HCT116 (cell line): ENCODE measurements around the gene SOS1. TPM values are rescaled to one million over a fixed set of nuclear protein-coding genes. Genes with fewer than 3 reads are reported as not detected.

ENCODE experiments used
- ATAC-seq: fragments of 200-7000 bp; cut with Tn5 transposase; 2 replicates; pipeline ENCODE4 v1.9.1; 2020; ENCODE audit warnings: mild to moderate bottlenecking, moderate library complexity
- BruUV-seq: library from RNA; stranded (reverse); fragments of 400-500 nt; replicated peaks from 2 replicates; lab custom pipeline; 2021; lab: Mats Ljungman, UMichigan
- CTCF ChIA-PET: fragments of 300-600 bp; sonication (Branson Sonifier 250); formaldehyde crosslinking; loops from one replicate; lab custom pipeline; 2021; ENCODE audit warnings: antibody characterized with exemption; lab: Charles Lee
- POLR2A ChIA-PET: fragments of 300-600, 350-600 bp; sonication (Branson Sonifier 250); formaldehyde crosslinking; loops from one replicate; lab custom pipeline; 2021; ENCODE audit warnings: antibody characterized with exemption; lab: Charles Lee
- RAD21 ChIA-PET, 2 experiments: fragments of 300-600 bp; sonication (Branson Sonifier 250); formaldehyde crosslinking; loops; one replicate each; lab custom pipeline; 2023; ENCODE audit warnings: low total read pairs in 2 of 2; ENCODE audit not compliant: uncharacterized antibody in 2 of 2, unreplicated experiment in 2 of 2, low non-redundant PET in 1 of 2; lab: Charles Lee
- DNase-seq: peaks from one replicate; pipeline ENCODE4 v3.0.0-alpha.2; 2010; ENCODE audit warnings: low read depth, low spot score
- H2AFZ ChIP-seq: fragments of 200-600 bp; shearing (Covaris generic), sonication (generic); 2 replicates; pipeline ENCODE4 v1.6.1; 2017; ENCODE audit warnings: low read depth, mixed run types, mixed read lengths, antibody characterized with exemption, low read length; ENCODE audit not compliant: poor library complexity, severe bottlenecking
- H3K27ac ChIP-seq: 2 replicates; pipeline ENCODE4 v1.5.1; 2012; ENCODE audit warnings: low read depth, low read length
- H3K27me3 ChIP-seq: fragments of 200-600 bp; sonication (generic); 2 replicates; pipeline ENCODE4 v1.6.1; 2016; ENCODE audit warnings: mixed run types, low read length, mixed read lengths; ENCODE audit not compliant: insufficient read depth
- H3K36me3 ChIP-seq, 2 experiments: fragments of 200-500 bp in 1 of 2; fragments of 200-600 bp in 1 of 2; sonication (Bioruptor generic) in 1 of 2; sonication (generic) in 1 of 2; 2 replicates each; pipeline versions ENCODE4 v1.5.1 to v1.6.1; 2014 to 2016; ENCODE audit warnings: low read length in 2 of 2, inconsistent platforms in 1 of 2, mixed read lengths in 1 of 2, mixed run types in 1 of 2; ENCODE audit not compliant: insufficient read depth in 2 of 2, control insufficient read depth in 1 of 2
- H3K4me1 ChIP-seq, 2 experiments: fragments of 200-600 bp in 1 of 2; sonication (generic) in 1 of 2; 2 replicates each; pipeline versions ENCODE4 v1.5.1 to v1.6.1; 2012 to 2017; ENCODE audit warnings: low read length in 2 of 2, inconsistent platforms in 1 of 2, mild to moderate bottlenecking in 1 of 2, mixed read lengths in 1 of 2, mixed run types in 1 of 2, moderate library complexity in 1 of 2; ENCODE audit not compliant: insufficient read depth in 2 of 2, control insufficient read depth in 1 of 2
- H3K4me2 ChIP-seq: fragments of 200-600 bp; sonication (generic); 2 replicates; pipeline ENCODE4 v1.6.1; 2017; ENCODE audit warnings: mixed run types, low read length, mixed read lengths
- H3K4me3 ChIP-seq, 2 experiments: fragments of 200-600 bp in 1 of 2; sonication (generic) in 1 of 2; replicated peaks in 1 of 2; 2 replicates each; pipeline ENCODE4 v1.5.1; 2011 to 2016; ENCODE audit warnings: low read length in 2 of 2, control low read depth in 1 of 2, low read depth in 1 of 2, mild to moderate bottlenecking in 1 of 2, mixed read lengths in 1 of 2, mixed run types in 1 of 2
- H3K79me2 ChIP-seq: fragments of 200-600 bp; sonication (generic); 2 replicates; pipeline ENCODE4 v1.6.1; 2017; ENCODE audit warnings: mild to moderate bottlenecking, mixed run types, low read length, moderate library complexity, mixed read lengths; ENCODE audit not compliant: insufficient read depth
- H3K9ac ChIP-seq: fragments of 200-600 bp; sonication (generic); 2 replicates; pipeline ENCODE4 v1.6.1; 2016; ENCODE audit warnings: low read length, mixed read lengths
- H3K9me2 ChIP-seq: fragments of 200-600 bp; sonication (generic), shearing (Covaris generic); 2 replicates; pipeline ENCODE4 v1.6.1; 2017; ENCODE audit warnings: mixed run types, mild to moderate bottlenecking, moderate library complexity; ENCODE audit not compliant: insufficient read depth
- H3K9me3 ChIP-seq, 2 experiments: fragments of 200-500 bp in 1 of 2; fragments of 200-600 bp in 1 of 2; sonication (Bioruptor generic) in 1 of 2; sonication (generic) in 1 of 2; 2 replicates each; pipeline ENCODE4 v1.6.1; 2014 to 2017; ENCODE audit warnings: low read length in 2 of 2, mixed read lengths in 2 of 2, inconsistent platforms in 1 of 2, low read depth in 1 of 2, mild to moderate bottlenecking in 1 of 2, mixed run types in 1 of 2, moderate library complexity in 1 of 2; ENCODE audit not compliant: control insufficient read depth in 1 of 2, insufficient read depth in 1 of 2
- H4K20me1 ChIP-seq: fragments of 200-600 bp; sonication (generic), shearing (Covaris generic); 2 replicates; pipeline ENCODE4 v1.6.1; 2017; ENCODE audit warnings: mixed run types, mild to moderate bottlenecking, moderate library complexity; ENCODE audit not compliant: insufficient read depth
- ELF1 ChIP-seq: IDR thresholded peaks from 2 replicates; pipeline ENCODE4 v1.6.1; 2012; ENCODE audit warnings: low read depth, borderline replicate concordance
- EZH2phosphoT487 ChIP-seq: fragments of 200-600 bp; IDR thresholded peaks from 2 replicates; pipeline ENCODE4 v1.6.1; 2018; ENCODE audit warnings: antibody characterized with exemption, borderline replicate concordance
- FOSL1 ChIP-seq: IDR thresholded peaks from 2 replicates; pipeline ENCODE4 v1.6.1; 2012; ENCODE audit warnings: low read depth
- JUND ChIP-seq: IDR thresholded peaks from 2 replicates; pipeline ENCODE4 v1.6.1; 2012
- POLR2A ChIP-seq: IDR thresholded peaks from 2 replicates; pipeline ENCODE4 v1.7.0; 2011; ENCODE audit warnings: borderline replicate concordance; ENCODE audit not compliant: insufficient read depth, insufficient read length; ENCODE audit errors: extremely low read depth
- POLR2AphosphoS5 ChIP-seq: IDR thresholded peaks from 2 replicates; pipeline ENCODE4 v1.6.1; 2011; ENCODE audit warnings: mild to moderate bottlenecking, low read depth, low read length, moderate library complexity
- RAD21 ChIP-seq: IDR thresholded peaks from 2 replicates; pipeline ENCODE4 v1.6.1; 2012; ENCODE audit warnings: low read depth, mild to moderate bottlenecking
- SP1 ChIP-seq: IDR thresholded peaks from 2 replicates; pipeline ENCODE4 v1.6.1; 2012; ENCODE audit warnings: low read depth
- TCF7L2 ChIP-seq: IDR thresholded peaks from 2 replicates; pipeline ENCODE4 v1.7.0; 2011; ENCODE audit warnings: borderline replicate concordance, inconsistent platforms; ENCODE audit not compliant: insufficient read depth, insufficient read length; ENCODE audit errors: extremely low read depth
- ZFX ChIP-seq: fragments of 450-650 bp; IDR thresholded peaks from 2 replicates; pipeline ENCODE4 v1.6.1; 2017
- ZNF274 ChIP-seq: fragments of 200-500 bp; sonication (Bioruptor generic); IDR thresholded peaks from 2 replicates; pipeline ENCODE4 v1.6.1; 2014; ENCODE audit warnings: mild to moderate bottlenecking, low read depth, low read length, inconsistent platforms
- intact Hi-C: fragments of 100-400 bp; cut with micrococcal nuclease; formaldehyde crosslinking; loops from 2 replicates; pipeline ENCODE4 v1.10.0; 2022
- total RNA-seq: library from RNA; stranded (reverse); gene quantifications from one replicate; pipeline ENCODE4 v1.2.1, GENCODE V29; 2021; ENCODE audit not compliant: unreplicated experiment
- TF ChIP-seq, protein P1 (sequence below), 3 experiments: fragments of 200-600 bp in 1 of 3; sonication (generic) in 1 of 3; IDR thresholded peaks in 2 of 3; conservative IDR thresholded peaks in 1 of 3; 2 replicates each; pipeline ENCODE4 v1.5.1; 2012 to 2017; ENCODE audit warnings: low read depth in 2 of 3, low read length in 2 of 3, antibody characterized with exemption in 1 of 3, borderline replicate concordance in 1 of 3, control low read depth in 1 of 3, mild to moderate bottlenecking in 1 of 3, mixed read lengths in 1 of 3, mixed run types in 1 of 3, moderate library complexity in 1 of 3; ENCODE audit not compliant: insufficient read depth in 1 of 3
- TF ChIP-seq, protein P2 (sequence below): IDR thresholded peaks from 2 replicates; pipeline ENCODE4 v1.6.1; 2011; ENCODE audit warnings: mild to moderate bottlenecking, low read length, moderate library complexity; ENCODE audit not compliant: insufficient replicate concordance; ENCODE audit errors: extremely low read depth

SOS1 gene
- total RNA-seq, 1 experiment from 2014 or later: 19.4 TPM

DNA sequence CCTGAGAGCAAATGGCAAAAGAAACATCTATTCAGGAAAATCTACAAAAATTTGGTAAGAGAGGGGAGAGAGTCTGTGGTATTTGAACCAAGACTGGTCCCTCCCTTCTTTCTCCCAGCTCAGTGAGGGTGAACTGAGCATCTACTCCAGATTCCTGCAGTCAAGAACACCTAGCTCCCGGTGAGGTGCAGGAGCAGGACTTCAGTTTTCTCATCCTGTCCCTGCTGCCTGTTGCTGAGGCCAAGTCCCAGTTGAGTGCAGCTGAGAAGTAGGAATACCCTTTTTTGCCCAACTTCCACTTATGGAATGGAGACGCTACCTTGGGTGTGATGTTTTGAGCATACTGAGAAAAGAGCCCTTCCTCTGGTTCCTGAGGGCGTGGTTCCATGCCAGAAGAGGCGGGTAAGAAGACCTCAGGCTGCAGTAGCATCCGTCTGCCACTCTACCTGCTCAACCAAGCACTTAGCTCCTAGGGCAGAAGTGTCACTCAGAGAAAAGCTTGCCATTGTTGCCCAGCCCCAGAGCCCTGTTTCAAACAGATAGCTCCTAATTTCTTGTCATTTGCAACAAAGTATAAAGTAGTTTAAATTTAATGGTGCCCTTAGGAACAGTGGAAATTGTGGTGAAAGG, 112.9 kb downstream of the SOS1 start:
- CTCF ChIA-PET: no interaction called here
- intact Hi-C loops: no loop called here
- H3K27ac ChIP-seq: no peak overlapping the region
- DNase-seq (no peak), ATAC-seq (peak; percentile 75; the same call in 1 of the 2 replicates)
- H3K9me3 ChIP-seq: no peaks in the 10 kb centered on the region
- RAD21 ChIA-PET: no interaction called here
- H3K27me3 ChIP-seq: no peaks in the 10 kb centered on the region
- H2AFZ ChIP-seq: no peak overlapping the region
- no peaks in the 10 kb centered on the region for H3K4me1 ChIP-seq
- no peak overlapping the region for H3K4me2 ChIP-seq
- no peaks in the 10 kb centered on the region for H3K9me2 ChIP-seq
- no TSS peak for BruUV-seq
- no peak overlapping the region for H3K9ac ChIP-seq
- POLR2A ChIA-PET: no interaction called here
- no peak overlapping the region for H3K4me3 ChIP-seq
- no peaks in the 10 kb centered on the region for H3K79me2 ChIP-seq
- peaks cover 5 to 15% of the 10 kb centered on the region in 2 experiments; a peak in 3 of 4 replicates for H3K36me3 ChIP-seq
- no peaks in the 10 kb centered on the region for H4K20me1 ChIP-seq
- TF ChIP-seq, protein P1, sequence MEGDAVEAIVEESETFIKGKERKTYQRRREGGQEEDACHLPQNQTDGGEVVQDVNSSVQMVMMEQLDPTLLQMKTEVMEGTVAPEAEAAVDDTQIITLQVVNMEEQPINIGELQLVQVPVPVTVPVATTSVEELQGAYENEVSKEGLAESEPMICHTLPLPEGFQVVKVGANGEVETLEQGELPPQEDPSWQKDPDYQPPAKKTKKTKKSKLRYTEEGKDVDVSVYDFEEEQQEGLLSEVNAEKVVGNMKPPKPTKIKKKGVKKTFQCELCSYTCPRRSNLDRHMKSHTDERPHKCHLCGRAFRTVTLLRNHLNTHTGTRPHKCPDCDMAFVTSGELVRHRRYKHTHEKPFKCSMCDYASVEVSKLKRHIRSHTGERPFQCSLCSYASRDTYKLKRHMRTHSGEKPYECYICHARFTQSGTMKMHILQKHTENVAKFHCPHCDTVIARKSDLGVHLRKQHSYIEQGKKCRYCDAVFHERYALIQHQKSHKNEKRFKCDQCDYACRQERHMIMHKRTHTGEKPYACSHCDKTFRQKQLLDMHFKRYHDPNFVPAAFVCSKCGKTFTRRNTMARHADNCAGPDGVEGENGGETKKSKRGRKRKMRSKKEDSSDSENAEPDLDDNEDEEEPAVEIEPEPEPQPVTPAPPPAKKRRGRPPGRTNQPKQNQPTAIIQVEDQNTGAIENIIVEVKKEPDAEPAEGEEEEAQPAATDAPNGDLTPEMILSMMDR (IDR thresholded peaks at IDR 0.05 in 2 of 3, conservative IDR thresholded peaks at IDR 0.05 in 1 of 3; ENCODE audit: borderline replicate concordance in 1 of 3, insufficient read depth in 1 of 3, low read depth in 2 of 3, low read length in 2 of 3): no peak
- TF ChIP-seq ELF1: no peak
- TF ChIP-seq ZFX: no peak

DNA sequence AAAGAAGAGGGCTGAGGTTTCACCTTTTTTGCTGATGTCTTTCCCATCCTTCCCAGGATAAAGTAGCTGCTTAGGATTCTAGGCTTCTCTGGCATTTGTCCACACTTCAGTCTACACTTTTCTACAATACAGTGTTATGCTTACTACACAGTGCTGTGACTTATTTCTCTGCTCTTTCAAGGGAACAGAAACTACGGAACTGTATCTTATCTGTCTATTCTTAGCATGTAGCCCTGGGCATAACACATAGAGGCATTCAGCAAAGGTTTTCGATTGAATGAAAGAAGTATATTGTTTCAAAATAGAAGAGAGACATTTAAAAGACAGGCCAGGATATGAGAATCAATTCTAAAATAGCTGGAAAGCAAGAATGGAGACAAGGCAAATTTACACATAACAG, 120.3 kb downstream of the SOS1 start:
- POLR2A ChIA-PET: no interaction called here
- TF ChIP-seq FOSL1: no peak
- TF ChIP-seq POLR2AphosphoS5: no peak
- no peak for TF ChIP-seq EZH2phosphoT487
- TF ChIP-seq TCF7L2: no peak
- TF ChIP-seq POLR2A: no peak
- no peak for TF ChIP-seq ZNF274
- TF ChIP-seq, protein P2, sequence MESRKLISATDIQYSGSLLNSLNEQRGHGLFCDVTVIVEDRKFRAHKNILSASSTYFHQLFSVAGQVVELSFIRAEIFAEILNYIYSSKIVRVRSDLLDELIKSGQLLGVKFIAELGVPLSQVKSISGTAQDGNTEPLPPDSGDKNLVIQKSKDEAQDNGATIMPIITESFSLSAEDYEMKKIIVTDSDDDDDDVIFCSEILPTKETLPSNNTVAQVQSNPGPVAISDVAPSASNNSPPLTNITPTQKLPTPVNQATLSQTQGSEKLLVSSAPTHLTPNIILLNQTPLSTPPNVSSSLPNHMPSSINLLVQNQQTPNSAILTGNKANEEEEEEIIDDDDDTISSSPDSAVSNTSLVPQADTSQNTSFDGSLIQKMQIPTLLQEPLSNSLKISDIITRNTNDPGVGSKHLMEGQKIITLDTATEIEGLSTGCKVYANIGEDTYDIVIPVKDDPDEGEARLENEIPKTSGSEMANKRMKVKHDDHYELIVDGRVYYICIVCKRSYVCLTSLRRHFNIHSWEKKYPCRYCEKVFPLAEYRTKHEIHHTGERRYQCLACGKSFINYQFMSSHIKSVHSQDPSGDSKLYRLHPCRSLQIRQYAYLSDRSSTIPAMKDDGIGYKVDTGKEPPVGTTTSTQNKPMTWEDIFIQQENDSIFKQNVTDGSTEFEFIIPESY: no peak
- TF ChIP-seq, protein P1 (IDR thresholded peaks at IDR 0.05 in 2 of 3, conservative IDR thresholded peaks at IDR 0.05 in 1 of 3; ENCODE audit: borderline replicate concordance in 1 of 3, insufficient read depth in 1 of 3, low read depth in 2 of 3, low read length in 2 of 3): no peak
- TF ChIP-seq SP1: no peak
- TF ChIP-seq RAD21: no peak
- no peak for TF ChIP-seq ZFX
- TF ChIP-seq JUND: no peak

More for the DNA sequence above, 120.3 kb downstream of the SOS1 start:
- Histone ChIP-seq H3K27ac (no peak overlapping the region), H3K79me2 (no peaks in the 10 kb centered on the region), H4K20me1 (no peaks in the 10 kb centered on the region), H3K27me3 (no peaks in the 10 kb centered on the region), H3K9me2 (no peaks in the 10 kb centered on the region), H3K4me1 (no peaks in the 10 kb centered on the region), H3K36me3 (peaks cover 5 to 7% of the 10 kb centered on the region in 2 experiments; a peak in 3 of 4 replicates), H3K9ac (no peak overlapping the region), H2AFZ (no peak overlapping the region), H3K4me2 (no peak overlapping the region), H3K4me3 (no peak overlapping the region), H3K9me3 (no peaks in the 10 kb centered on the region)
- intact Hi-C loops: no loop called here
- ChIA-PET CTCF (no interaction called here), RAD21 (no interaction called here)
- no peak for DNase-seq
- ATAC-seq: no peak
- BruUV-seq: no TSS peak
